Measurements from ENCODE around the gene UBALD1. TPM values are rescaled to one million over a fixed set of nuclear protein-coding genes. Genes with fewer than 3 reads are reported as not detected.

UBALD1 gene
- total and polyA plus RNA-seq, 9 of the 15 experiments (the other 6 are each of a cell fraction or from before 2014, with no cell fraction given): 1.3 to 38.0 (median 6.2) TPM; not detected in 2

DNA sequence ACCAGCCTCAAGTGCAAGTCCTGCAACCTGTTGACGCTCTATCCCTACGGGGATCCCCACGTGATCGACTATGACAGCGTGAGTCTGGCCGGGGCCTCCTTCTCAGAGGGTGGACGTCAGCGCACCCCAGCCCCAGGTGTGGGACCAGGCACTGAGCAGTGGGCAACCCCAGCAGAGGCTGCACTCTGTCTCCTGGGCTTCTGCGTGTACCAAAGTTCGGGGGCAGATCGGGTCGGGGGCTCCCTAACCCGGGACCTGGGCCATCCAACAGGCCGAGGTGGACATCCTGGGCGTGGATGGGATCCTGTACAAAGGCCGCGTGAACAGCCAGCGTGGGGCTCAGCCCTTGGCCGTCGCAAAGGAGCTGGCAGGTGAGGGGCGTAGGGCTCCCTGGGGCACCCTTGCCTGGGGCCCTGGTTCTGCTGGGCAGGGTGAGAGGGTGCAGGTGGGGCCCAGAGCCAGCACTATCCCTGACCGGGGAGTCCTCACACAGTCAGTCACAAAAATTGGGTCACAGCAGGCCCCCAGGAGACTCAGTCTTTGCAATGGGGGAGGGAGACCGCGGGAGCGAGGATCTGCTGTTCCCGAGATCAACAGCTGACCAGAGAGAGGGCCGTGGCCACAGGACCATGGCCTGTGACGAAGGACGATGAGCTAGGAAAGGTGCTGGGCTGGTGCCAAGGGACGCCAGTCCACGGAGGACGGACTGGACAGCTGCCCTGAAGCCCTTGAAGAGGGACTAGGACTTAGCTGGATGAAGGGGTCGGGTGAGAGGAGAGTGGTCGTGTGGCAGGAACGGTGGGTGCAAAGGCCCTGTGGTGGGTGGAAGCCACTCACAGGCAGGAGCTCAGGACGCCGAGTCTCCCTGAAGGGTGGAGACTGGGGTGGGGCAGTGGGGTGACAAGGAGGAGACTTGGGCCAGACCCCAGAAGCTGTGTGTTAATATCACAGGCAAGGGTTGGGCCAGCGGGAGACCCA, 20.0 kb downstream of the UBALD1 start (continued):
- TF ChIP-seq, protein P1, sequence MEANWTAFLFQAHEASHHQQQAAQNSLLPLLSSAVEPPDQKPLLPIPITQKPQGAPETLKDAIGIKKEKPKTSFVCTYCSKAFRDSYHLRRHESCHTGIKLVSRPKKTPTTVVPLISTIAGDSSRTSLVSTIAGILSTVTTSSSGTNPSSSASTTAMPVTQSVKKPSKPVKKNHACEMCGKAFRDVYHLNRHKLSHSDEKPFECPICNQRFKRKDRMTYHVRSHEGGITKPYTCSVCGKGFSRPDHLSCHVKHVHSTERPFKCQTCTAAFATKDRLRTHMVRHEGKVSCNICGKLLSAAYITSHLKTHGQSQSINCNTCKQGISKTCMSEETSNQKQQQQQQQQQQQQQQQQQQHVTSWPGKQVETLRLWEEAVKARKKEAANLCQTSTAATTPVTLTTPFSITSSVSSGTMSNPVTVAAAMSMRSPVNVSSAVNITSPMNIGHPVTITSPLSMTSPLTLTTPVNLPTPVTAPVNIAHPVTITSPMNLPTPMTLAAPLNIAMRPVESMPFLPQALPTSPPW (CRISPR knock-in tag; IDR thresholded peaks at IDR 0.05): no peak
- TF ChIP-seq ETV5 (CRISPR knock-in tag; IDR thresholded peaks at IDR 0.05; ENCODE audit: low read depth) (no peak), ZNF75A (CRISPR knock-in tag; IDR thresholded peaks at IDR 0.05) (no peak)

DNA sequence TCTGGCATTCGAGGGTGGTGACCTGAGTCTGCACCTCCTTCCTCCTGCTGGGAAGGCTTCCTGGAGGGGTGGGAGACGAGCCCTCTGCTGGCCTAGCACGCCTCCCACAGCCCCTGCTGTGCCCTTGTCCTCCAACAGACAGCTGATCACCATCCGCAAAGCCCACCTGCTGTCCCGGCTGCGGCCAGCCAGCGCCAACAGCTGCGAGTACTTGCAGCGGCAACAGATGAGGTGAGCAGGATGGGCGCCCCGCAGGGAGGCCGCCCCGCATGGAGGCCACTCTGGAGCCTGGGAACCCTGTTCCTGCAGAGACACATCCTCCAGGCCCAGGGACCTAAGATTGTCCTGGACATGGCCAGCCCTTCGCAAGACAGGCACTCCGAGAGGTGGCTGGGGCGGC, 21.6 kb downstream of the UBALD1 start:
- FAIRE-seq (no peak), ATAC-seq (no peak; the same call in 1 of the 3 replicates), DNase-seq (ENCODE audit: extremely low read depth in 1 of 4, low spot score in 3 of 4) (no peak)
- H3K4me1 ChIP-seq (replicated peaks in 1 of 2; ENCODE audit: control insufficient read depth in 2 of 2, insufficient read depth in 2 of 2, low read length in 2 of 2): peaks cover 0 to 23% of the 10 kb centered on the region in 2 experiments; a peak in 2 of 5 replicates
- no peaks in the 10 kb centered on the region for H3K36me3 ChIP-seq (ENCODE audit: control insufficient read depth, insufficient read depth, low read length)
- peaks cover 68 to 83% of the 10 kb centered on the region in 2 experiments for H3K27me3 ChIP-seq (ENCODE audit: control insufficient read depth in 2 of 2, insufficient read depth in 2 of 2, low read length in 2 of 2)
- no peaks in the 10 kb centered on the region for H4K20me1 ChIP-seq (replicated peaks; ENCODE audit: control insufficient read depth, insufficient read depth, low read length)
- H3K4me2 ChIP-seq (ENCODE audit: insufficient read depth, low read length): no peak overlapping the region
- H3K79me2 ChIP-seq (ENCODE audit: control insufficient read depth, insufficient read depth, low read length): no peaks in the 10 kb centered on the region
- 11% methylated on average over 16 of the region's 16 CpGs for WGBS (ENCODE audit: insufficient coverage, low coverage, missing lambda C conversion rate)
- H3K9me1 ChIP-seq (ENCODE audit: control insufficient read depth, insufficient read depth, low read length): no peaks in the 10 kb centered on the region
- CTCF ChIA-PET (ENCODE audit: low intra/inter-chr PET ratio): no interaction called here
- H3K4me3 ChIP-seq: no peak overlapping the region
- in situ Hi-C loops (cut with MboI): no loop called here
- POLR2A ChIA-PET: interaction anchor here (1.0 kb wide), 1 partner anchor 12 kb away, joined by 3 read pairs; no protein-coding TSS in a partner anchor
- H2AFZ ChIP-seq (ENCODE audit: low read depth, low read length): no peak overlapping the region
- no TSS peak for BruUV-seq (replicated peaks)
- no peak overlapping the region for H3K27ac ChIP-seq (ENCODE audit: extremely low read depth, low read depth, low read length)
- intact Hi-C loops (cut with micrococcal nuclease): no loop called here
- TF ChIP-seq CBX1 (IDR thresholded peaks at IDR 0.05; ENCODE audit: low read depth): no peak
- no peak for TF ChIP-seq BMI1 (IDR thresholded peaks at IDR 0.05; ENCODE audit: low read length)
- TF ChIP-seq, protein P2, sequence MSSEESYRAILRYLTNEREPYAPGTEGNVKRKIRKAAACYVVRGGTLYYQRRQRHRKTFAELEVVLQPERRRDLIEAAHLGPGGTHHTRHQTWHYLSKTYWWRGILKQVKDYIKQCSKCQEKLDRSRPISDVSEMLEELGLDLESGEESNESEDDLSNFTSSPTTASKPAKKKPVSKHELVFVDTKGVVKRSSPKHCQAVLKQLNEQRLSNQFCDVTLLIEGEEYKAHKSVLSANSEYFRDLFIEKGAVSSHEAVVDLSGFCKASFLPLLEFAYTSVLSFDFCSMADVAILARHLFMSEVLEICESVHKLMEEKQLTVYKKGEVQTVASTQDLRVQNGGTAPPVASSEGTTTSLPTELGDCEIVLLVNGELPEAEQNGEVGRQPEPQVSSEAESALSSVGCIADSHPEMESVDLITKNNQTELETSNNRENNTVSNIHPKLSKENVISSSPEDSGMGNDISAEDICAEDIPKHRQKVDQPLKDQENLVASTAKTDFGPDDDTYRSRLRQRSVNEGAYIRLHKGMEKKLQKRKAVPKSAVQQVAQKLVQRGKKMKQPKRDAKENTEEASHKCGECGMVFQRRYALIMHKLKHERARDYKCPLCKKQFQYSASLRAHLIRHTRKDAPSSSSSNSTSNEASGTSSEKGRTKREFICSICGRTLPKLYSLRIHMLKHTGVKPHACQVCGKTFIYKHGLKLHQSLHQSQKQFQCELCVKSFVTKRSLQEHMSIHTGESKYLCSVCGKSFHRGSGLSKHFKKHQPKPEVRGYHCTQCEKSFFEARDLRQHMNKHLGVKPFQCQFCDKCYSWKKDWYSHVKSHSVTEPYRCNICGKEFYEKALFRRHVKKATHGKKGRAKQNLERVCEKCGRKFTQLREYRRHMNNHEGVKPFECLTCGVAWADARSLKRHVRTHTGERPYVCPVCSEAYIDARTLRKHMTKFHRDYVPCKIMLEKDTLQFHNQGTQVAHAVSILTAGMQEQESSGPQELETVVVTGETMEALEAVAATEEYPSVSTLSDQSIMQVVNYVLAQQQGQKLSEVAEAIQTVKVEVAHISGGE (CRISPR knock-in tag; IDR thresholded peaks at IDR 0.05): 0 out of 6 replicates have a peak, but pooled peaks of 1 of the 3 experiments have one; percentile 6
- H3K9ac ChIP-seq (ENCODE audit: insufficient read depth in 1 of 2, low read depth in 2 of 2, low read length in 2 of 2): peak overlapping the region in 1 of 2 experiments; percentile 35; a peak in 1 of 4 replicates
- peaks cover 5% of the 10 kb centered on the region for H3K9me3 ChIP-seq (replicated peaks; ENCODE audit: control insufficient read depth, insufficient read depth, low read depth, low read length)
